HG02852 (cell line): Measurements from ENCODE around the gene LBHD2.

ENCODE experiments used
- ATAC-seq: cut with Tn5 transposase; IDR thresholded peaks from one replicate; pipeline ENCODE4 v1.9.1; 2021; ENCODE audit warnings: mild to moderate bottlenecking, moderate library complexity; ENCODE audit not compliant: unreplicated experiment

LBHD2 gene

GRCh38 chr14:103089386-103090335 lies 5.7 kb downstream of the LBHD2 start:
- ATAC-seq, result no peak

- no peak for ATAC-seq
Observed at GRCh38 chr14:103090481-103091020, 6.5 kb downstream of the LBHD2 start.

- ATAC-seq, result no peak
Observed at GRCh38 chr14:103091041-103091882, 7.3 kb downstream of the LBHD2 start.

GRCh38 chr14:103091883-103092222 lies 7.8 kb downstream of the LBHD2 start:
- no peak for ATAC-seq

- ATAC-seq, result no peak
Observed at GRCh38 chr14:103093856-103094405, 9.9 kb downstream of the LBHD2 start.

GRCh38 chr14:103094406-103095209 lies 10.6 kb downstream of the LBHD2 start, which contains the start of gene EXOC3L4:
TSS of gene EXOC3L4 (plus strand) at chr14:103094725. CDS start at chr14:103100220, 5,495 bp downstream.
- ATAC-seq, result no peak

- no peak for ATAC-seq
Observed at GRCh38 chr14:103095210-103095778, 11.3 kb downstream of the LBHD2 start.

- ATAC-seq, result no peak
Observed at GRCh38 chr14:103096387-103096786, 12.4 kb downstream of the LBHD2 start.

- no peak for ATAC-seq
Observed at GRCh38 chr14:103097244-103097993, 13.4 kb downstream of the LBHD2 start.

- ATAC-seq, result no peak
Observed at GRCh38 chr14:103097994-103098957, 14.3 kb downstream of the LBHD2 start.

- no peak for ATAC-seq
Observed at GRCh38 chr14:103099081-103099732, 15.2 kb downstream of the LBHD2 start.

GRCh38 chr14:103099733-103100280 lies 15.8 kb downstream of the LBHD2 start:
- ATAC-seq, result no peak

- no peak for ATAC-seq
Observed at GRCh38 chr14:103100281-103101121, 16.5 kb downstream of the LBHD2 start.

GRCh38 chr14:103101257-103101962 lies 17.4 kb downstream of the LBHD2 start:
- no peak for ATAC-seq

- no peak for ATAC-seq
Observed at GRCh38 chr14:103101963-103102688, 18.1 kb downstream of the LBHD2 start.
